Testis (tissue), 2 donors: Measurements from ENCODE around the gene DUSP7.

ENCODE experiments used
- POLR2A ChIP-seq: fragments of 450-650 bp; IDR thresholded peaks from one replicate; pipeline ENCODE4 v1.6.1; 2017; ENCODE audit warnings: antibody characterized with exemption, mild to moderate bottlenecking, moderate library complexity
- TF ChIP-seq, protein P1 (sequence below), 3 experiments: fragments of 450-650 bp in 2 of 3; fragments of 200-600 bp in 1 of 3; sonication (generic) in 1 of 3; IDR thresholded peaks; one replicate each; pipeline ENCODE4 v1.5.1; 2016 to 2019; ENCODE audit warnings: antibody characterized with exemption in 3 of 3, mild to moderate bottlenecking in 2 of 3, moderate library complexity in 1 of 3

DNA sequence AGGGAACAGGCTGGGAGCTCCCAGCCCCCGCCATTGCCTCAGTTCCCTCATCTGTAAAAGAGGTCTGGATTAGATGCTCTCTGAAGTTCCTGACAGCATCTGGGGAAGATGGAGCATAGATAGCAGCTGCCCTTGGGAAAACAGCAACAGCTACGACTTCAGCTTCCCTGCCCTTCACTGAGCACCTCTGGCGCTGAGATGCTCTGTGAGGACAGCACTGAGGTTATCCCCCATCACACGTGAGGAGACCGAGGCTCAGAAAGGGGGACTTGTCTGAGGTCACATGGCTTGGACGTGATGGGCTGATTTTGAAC is 49.6 kb downstream of the DUSP7 start:
- TF ChIP-seq, protein P1, sequence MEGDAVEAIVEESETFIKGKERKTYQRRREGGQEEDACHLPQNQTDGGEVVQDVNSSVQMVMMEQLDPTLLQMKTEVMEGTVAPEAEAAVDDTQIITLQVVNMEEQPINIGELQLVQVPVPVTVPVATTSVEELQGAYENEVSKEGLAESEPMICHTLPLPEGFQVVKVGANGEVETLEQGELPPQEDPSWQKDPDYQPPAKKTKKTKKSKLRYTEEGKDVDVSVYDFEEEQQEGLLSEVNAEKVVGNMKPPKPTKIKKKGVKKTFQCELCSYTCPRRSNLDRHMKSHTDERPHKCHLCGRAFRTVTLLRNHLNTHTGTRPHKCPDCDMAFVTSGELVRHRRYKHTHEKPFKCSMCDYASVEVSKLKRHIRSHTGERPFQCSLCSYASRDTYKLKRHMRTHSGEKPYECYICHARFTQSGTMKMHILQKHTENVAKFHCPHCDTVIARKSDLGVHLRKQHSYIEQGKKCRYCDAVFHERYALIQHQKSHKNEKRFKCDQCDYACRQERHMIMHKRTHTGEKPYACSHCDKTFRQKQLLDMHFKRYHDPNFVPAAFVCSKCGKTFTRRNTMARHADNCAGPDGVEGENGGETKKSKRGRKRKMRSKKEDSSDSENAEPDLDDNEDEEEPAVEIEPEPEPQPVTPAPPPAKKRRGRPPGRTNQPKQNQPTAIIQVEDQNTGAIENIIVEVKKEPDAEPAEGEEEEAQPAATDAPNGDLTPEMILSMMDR (IDR thresholded peaks at IDR 0.05): no peak
- no peak for TF ChIP-seq POLR2A
